ENCODE results near the gene CARS2. TPM values are rescaled to one million over a fixed set of nuclear protein-coding genes. Genes with fewer than 3 reads are reported as not detected.
"Not testable (repeated sequence)": the region's sequence is repeated elsewhere in the genome, so short reads cannot be mapped to it uniquely, and the experiment has no call there.

The CARS2 gene
- total RNA-seq, 1 experiment from 2014 or later = 177 TPM

DNA sequence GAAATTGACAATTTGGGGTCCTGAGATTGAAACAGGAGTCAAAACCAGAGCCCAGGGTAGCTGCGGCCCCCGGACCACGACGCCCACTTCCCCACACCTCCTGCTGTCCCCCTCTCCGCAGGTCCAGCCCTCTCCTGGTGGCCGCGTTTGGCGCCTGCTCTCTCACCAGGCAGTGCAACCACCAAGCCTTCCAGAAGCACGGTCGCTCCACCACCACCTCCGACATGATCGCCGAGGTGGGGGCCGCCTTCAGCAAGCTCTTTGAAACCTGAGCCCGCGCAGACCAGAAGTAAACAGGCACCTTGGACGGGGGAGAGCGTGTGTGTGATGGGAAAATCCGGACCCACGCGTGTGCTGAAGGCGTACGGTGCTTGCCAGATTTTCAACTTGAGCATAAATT lies 67.7 kb downstream of the CARS2 start:
- H3K36me3 ChIP-seq = peaks cover 71% of the 10 kb centered on the region
- no peaks in the 10 kb centered on the region for H3K27me3 ChIP-seq
- H3K9me3 ChIP-seq = no peaks in the 10 kb centered on the region

DNA sequence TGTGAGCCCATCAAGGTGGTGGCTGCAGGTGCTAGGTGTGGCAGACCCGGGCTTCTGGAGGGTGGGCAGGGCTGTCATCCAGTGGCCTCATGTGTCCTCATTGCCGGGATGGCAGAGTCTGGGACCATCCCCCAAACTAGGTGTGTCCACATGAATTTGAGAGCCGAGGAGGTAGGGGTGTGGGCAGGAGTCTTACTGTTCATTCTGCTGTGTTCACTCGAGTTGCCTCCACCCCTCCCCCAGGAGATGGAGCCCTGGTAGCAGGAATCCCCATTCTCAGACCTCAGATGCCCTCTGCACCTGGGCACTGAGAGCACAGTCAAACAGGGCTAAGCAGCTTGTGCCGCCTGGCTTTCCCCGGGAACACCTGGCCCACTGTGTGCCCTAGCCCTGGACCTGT lies 68.2 kb downstream of the CARS2 start:
- H3K36me3 ChIP-seq = peaks cover 65% of the 10 kb centered on the region
- H3K9me3 ChIP-seq = no peaks in the 10 kb centered on the region
- DNase-seq = no peak
- H3K27me3 ChIP-seq = no peaks in the 10 kb centered on the region
- H3K4me3 ChIP-seq = no peak overlapping the region

More for the DNA sequence above, 67.7 kb downstream of the CARS2 start:
- no peak overlapping the region for H3K4me3 ChIP-seq
- no peak for DNase-seq

DNA sequence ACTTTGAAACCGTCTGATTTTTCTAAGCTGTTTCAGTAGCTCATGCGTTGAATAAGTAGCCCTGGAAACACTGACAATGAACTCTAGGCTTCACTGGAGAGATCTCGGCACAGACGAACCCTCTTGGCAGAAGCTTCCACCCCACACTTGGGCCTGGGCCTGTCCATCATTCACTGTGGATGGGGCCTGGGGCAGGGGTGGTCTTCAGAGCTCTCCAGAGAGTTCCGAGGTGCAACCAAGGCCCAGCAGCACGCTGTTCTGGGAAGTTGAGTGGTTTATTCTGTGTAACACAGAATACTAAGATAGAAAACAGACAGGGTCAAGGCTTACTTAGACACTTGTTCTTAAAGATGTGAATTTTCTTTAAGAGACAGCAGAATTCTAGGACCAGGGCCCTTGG lies 68.6 kb downstream of the CARS2 start:
- peaks cover 63% of the 10 kb centered on the region for H3K36me3 ChIP-seq
- no peaks in the 10 kb centered on the region for H3K9me3 ChIP-seq
- H3K4me3 ChIP-seq = no peak overlapping the region
- H3K27me3 ChIP-seq = no peaks in the 10 kb centered on the region
- DNase-seq = no peak

DNA sequence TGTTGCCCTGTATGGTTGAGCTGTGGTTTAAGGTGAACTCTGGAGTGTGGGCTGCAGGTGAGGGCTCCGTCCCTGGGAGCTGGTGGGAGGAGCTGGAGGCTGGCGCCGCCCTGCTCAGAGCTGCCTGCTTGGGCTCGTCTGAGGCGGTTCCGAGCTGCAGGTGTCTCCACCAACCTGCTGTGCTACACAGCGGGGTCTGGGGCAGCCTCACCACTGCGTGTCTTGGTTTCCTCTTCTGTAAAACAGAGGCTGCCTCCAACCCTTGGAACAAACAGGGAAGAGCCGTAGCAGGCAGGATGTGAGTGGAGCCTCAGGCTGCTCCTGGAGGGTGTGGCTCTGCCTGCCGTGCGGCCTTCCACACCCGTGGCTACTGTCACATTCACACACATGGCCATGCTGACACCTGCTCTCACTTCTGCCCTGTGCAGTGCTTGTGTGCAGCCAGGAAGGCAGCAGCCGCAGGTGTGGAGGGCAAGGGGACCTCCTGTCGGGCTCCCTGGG lies 69.2 kb downstream of the CARS2 start:
- H3K36me3 ChIP-seq = peaks cover 63% of the 10 kb centered on the region
- DNase-seq = no peak
- H3K9me3 ChIP-seq = no peaks in the 10 kb centered on the region
- no peaks in the 10 kb centered on the region for H3K27me3 ChIP-seq
- H3K4me3 ChIP-seq = no peak overlapping the region

DNA sequence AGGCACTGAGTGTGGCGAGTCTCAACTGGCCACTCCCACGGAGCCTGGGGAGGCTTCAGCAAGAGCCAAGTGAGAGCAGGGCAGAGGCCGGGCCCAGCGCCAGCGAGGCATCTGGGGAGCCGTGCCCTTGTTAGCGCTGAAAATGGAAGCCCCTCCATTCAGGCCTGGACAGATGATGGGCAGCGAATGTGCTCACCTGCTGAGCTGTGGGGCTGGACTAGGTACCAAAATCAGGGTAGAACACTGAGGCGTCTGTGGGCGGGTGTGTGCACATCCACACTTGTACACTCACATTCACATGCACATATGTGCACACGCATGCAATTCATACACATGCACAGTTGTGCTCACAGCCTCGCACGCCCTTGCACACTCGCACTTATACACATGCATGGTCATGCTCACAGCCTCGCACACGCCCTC lies 69.9 kb downstream of the CARS2 start:
- Histone ChIP-seq H3K9me3 (no peaks in the 10 kb centered on the region), H3K27me3 (no peaks in the 10 kb centered on the region), H3K4me3 (no peak overlapping the region), H3K36me3 (peaks cover 64% of the 10 kb centered on the region)
- DNase-seq = no peak

DNA sequence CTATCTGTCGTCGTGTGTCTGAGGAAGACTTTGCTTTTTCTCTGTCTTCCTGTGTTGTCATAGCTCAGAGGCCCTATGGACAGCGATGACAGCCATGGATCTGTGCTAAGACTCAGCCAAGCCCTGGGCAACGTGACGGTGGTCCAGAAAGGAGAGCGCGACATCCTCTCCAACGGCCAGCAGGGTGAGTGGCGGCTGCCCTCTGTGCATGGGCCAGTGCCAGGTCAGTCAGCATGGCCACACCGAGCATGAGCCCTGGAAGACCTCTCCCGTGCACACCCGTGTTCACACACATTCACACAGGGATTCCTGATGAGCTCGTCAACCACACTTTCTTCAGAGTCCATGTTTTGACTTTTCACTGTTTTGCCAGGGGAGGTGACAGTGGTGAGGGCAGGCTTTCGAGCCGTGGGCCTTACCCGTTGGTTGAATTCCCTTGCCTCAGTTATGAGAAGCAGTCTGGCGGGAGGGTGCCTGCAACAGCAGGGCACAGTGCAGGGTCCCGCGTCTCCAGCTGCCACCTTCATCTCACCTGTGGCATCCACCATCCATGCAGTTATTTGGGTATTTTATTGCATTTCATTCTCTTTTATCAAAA lies 70.4 kb downstream of the CARS2 start:
- no peaks in the 10 kb centered on the region for H3K9me3 ChIP-seq
- peaks cover 65% of the 10 kb centered on the region for H3K36me3 ChIP-seq
- no peaks in the 10 kb centered on the region for H3K27me3 ChIP-seq
- DNase-seq = no peak
- H3K4me3 ChIP-seq = no peak overlapping the region

DNA sequence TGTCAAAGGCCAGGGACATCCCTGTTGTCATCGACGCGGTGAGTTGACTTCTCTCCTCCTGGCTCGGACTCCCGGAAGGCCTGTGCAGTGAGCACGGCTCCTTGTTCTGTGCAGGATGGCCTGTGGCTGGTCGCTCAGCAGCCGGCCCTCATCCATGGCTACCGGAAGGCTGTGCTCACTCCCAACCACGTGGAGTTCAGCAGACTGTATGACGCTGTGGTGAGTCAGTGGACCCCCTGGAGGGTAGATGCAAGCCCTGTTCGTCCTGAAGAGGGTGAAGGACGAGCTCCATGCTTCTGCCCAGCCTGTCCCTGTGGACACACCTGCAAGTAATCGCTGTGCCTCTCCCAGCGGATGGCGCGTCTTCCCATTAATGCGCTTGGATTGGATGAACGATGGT lies 71.4 kb downstream of the CARS2 start:
- peak; percentile 82 for DNase-seq

DNA sequence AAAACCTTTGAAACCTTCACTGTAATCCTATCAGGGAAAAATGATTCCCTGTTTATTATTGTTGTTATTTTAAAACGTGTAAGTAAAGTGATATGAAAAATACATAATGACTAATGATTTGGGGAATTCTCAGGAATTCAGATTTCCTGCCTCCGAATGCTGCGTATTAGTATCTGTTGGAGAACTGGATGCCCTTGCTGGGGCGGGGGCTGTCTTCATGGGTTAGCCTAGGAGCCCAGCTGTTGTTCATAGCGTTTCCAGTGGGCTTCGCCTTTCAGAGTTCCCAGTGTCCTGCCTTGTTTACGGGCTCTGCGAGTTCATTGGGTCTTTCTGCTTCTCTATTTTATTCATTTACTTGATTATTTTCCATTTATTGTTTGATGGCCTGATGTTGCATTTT lies 72.1 kb downstream of the CARS2 start:
- Histone ChIP-seq H3K9me3 (no peaks in the 10 kb centered on the region), H3K4me3 (no peak overlapping the region), H3K27me3 (no peaks in the 10 kb centered on the region), H3K36me3 (peaks cover 62% of the 10 kb centered on the region)
- no peak for DNase-seq

More for the DNA sequence above, 71.4 kb downstream of the CARS2 start:
- H3K27me3 ChIP-seq = no peaks in the 10 kb centered on the region
- peaks cover 59% of the 10 kb centered on the region for H3K36me3 ChIP-seq
- no peaks in the 10 kb centered on the region for H3K9me3 ChIP-seq
- no peak overlapping the region for H3K4me3 ChIP-seq

DNA sequence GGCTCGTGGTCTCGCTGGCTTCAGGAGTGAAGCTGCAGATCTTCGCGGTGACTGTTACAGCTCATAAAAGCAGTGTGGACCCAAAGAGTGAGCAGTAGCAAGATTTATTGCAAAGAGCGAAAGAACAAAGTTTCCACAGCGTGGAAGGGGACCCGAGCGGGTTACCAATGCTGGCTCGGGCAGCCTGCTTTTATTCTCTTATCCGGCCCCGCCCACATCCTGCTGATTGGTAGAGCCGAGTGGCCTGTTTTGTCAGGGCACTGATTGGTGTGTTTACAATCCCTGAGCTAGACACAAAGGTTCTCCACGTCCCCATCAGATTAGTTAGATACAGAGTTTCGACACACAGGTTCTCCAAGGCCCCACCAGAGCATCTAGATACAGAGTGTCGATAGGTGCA lies 73.7 kb downstream of the CARS2 start:
- H3K9me3 ChIP-seq, DNase-seq, H3K27me3 ChIP-seq, H3K4me3 ChIP-seq: not testable (repeated sequence)
- peaks cover 60% of the 10 kb centered on the region for H3K36me3 ChIP-seq

DNA sequence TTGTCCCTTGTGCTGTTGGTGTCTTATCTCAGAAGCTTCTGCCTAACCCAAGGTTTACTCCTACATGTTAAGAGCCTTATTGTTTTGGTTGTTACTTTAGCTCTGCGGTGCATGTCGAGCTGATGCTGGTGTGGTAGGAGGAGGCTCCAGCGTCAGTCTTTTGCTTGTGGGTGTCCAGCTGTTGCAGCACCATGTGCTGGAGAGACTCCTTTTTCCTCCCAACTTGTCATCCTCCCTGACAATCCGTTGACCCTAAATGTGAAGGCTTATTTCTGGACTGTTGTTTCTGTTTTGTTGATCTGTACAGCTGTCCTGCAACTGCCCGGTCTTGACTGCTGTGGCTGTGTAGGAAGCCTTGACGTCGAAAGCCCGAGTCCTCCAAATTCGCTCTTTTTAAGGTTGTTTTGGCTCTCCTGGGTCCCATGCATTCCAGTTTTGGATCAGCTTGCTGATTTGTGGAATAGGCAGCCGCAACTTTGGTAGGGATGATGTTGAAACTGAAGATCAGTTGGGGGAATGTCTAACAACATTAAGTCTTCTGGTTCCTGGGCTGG lies 75.3 kb downstream of the CARS2 start:
- DNase-seq = no peak
- no peak overlapping the region for H3K4me3 ChIP-seq
- no peaks in the 10 kb centered on the region for H3K9me3 ChIP-seq
- H3K36me3 ChIP-seq = peaks cover 44% of the 10 kb centered on the region
- H3K27me3 ChIP-seq = no peaks in the 10 kb centered on the region

DNA sequence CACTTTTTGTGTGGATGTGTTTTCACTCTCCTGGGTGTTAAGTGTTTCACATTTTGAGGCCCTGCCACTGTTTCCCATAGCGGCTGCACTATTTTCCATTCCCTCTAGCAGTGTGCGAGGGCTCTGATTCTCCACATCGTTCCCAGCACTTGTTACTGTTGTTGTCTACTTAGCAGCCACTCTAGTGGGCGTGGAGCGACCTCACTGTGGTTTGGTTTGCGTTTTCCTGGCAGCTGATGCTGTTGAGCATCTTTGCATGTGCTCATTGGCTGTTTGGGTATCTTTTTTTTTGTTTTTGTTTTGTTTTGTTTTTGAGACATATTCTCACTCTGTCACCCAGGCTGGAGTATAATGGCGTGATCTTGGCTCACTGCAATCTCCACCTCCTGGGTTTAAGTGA lies 76.2 kb downstream of the CARS2 start:
- no peak for DNase-seq
- H3K4me3 ChIP-seq = no peak overlapping the region
- no peaks in the 10 kb centered on the region for H3K27me3 ChIP-seq
- peaks cover 40% of the 10 kb centered on the region for H3K36me3 ChIP-seq
- H3K9me3 ChIP-seq = no peaks in the 10 kb centered on the region

DNA sequence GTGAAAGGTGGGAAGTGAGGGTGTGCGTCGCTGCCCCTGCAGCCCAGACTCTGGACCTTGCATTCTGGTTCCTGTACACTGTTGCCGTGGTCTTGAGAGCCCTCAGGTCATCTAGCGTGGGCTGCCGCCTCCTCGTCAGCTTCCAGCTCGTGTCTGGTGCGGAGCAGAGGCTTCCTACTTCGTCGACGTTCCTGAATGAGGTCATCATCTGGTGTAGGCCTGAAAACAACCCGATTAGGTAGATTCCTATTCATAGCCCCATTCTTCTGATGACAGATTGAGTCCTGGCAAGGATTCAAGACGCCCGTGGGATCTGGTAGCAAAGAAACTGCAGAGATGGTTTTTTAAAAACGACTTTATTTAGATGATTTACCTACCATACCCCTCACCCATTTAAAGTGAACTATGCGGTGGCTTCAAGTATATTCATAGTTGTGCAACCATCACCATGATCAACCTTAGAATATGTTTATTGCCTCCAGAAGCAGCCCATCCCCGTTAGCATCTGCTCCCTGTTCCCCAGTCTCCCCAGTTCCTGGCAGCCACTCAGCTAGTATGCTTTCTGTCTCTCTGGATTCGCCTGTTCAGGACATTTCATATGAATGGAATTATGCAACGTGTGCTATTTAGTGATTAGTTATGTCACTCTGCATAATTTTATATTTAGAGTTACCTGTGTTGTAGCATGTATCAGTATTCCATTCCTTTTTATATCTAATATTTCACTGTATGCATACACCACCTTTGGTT lies 76.8 kb downstream of the CARS2 start:
- Histone ChIP-seq H3K36me3 (peaks cover 38% of the 10 kb centered on the region), H3K9me3 (no peaks in the 10 kb centered on the region), H3K27me3 (no peaks in the 10 kb centered on the region), H3K4me3 (no peak overlapping the region)
- no peak for DNase-seq

DNA sequence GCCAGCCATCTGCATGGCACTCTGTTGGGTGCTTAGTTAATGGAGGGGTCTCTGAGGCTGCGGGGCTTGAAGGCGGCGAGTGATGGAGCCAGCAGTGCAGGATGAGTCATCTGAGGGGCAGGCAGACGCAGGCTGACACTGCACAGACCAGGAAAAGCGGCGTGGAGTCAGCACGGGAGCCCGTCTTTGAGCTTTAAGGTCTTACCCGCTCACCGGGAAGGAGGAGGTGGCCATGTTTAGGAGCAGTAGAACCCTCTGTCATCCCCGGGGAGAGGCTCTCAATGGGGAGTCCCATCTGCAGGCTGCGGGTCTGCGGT lies 77.5 kb downstream of the CARS2 start:
- Histone ChIP-seq H3K9me3 (no peaks in the 10 kb centered on the region), H3K27me3 (no peaks in the 10 kb centered on the region), H3K4me3 (no peak overlapping the region), H3K36me3 (peaks cover 40% of the 10 kb centered on the region)
- DNase-seq = no peak

DNA sequence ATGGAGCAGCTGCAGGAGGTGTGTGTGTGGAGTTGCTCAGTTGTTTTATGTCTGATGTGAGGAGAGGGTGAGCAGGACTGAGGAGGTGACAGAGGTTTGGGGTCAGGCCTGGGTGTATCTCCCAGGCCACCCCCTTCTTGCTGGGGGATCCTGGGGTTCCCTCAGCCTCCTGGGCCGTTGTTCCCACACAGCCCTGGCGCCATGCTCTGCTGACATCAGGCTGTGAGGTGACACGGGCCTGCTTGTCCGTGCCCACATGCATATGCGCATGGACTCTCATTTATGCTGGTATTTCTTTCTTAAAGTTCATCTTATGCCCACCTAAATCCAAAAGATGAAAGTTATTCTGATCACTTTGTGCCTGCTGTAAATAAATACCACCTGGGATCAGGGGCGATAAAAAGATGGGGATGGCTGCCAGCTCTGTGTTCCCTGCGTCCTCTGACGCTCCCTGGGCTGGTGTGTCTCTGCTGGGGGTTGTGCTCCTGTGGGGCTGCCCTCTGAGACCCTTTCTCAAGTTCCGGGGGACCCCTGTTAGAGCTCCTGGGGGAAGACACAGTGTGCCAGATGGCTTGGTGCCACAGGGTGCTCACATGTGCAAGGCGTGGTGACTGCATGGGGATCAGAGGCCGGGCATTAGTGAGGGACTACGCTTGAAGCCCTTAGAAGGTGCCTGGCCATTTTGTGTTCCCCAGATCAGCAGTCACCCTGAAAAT lies 78.0 kb downstream of the CARS2 start:
- H3K27me3 ChIP-seq = no peaks in the 10 kb centered on the region

DNA sequence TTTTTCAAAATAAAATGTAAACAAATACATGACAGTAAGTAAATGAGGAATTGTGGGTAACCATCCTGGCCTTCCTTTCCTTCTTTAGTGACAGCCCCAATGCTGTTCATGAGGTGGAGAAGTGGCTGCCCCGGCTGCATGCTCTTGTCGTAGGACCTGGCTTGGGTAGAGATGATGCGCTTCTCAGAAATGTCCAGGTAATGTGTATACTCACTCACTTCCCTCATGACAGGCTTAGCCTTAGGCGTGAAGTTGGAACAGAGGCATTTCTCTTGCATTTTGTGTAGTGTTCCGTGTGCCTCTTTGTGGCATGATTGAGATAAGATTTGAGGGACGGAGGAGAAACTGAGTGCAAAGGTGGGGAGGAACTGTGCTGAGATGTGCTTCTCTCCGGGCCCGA lies 78.6 kb downstream of the CARS2 start:
- Histone ChIP-seq H3K4me3 (no peak overlapping the region), H3K36me3 (peaks cover 49% of the 10 kb centered on the region), H3K9me3 (no peaks in the 10 kb centered on the region), H3K27me3 (no peaks in the 10 kb centered on the region)
- no peak for DNase-seq

More for the DNA sequence above, 78.0 kb downstream of the CARS2 start:
- Histone ChIP-seq H3K36me3 (peaks cover 44% of the 10 kb centered on the region), H3K9me3 (no peaks in the 10 kb centered on the region), H3K4me3 (no peak overlapping the region)
- no peak for DNase-seq

DNA sequence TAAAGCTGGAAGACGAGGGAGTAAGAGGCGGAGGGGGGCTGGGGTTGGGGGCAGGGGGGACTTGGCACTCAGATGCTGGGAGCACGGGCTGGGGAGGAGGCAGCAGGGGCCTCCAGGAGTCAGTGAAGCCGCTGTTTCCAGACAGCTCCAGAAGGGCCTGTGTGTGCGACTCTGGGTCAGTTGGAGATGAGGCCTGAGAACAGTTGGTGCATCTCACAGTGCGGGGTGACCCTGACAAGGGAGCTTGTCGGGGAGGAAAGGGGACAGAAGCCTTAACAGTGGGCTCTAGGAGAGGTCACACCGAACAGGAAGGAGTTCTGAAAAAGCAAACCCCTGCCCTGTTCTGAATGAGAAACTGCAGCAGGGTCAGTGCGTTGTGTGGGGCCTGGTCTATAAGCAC lies 79.4 kb downstream of the CARS2 start:
- Histone ChIP-seq H3K4me3 (no peak overlapping the region), H3K9me3 (no peaks in the 10 kb centered on the region), H3K36me3 (peaks cover 48% of the 10 kb centered on the region), H3K27me3 (no peaks in the 10 kb centered on the region)
- DNase-seq = no peak

DNA sequence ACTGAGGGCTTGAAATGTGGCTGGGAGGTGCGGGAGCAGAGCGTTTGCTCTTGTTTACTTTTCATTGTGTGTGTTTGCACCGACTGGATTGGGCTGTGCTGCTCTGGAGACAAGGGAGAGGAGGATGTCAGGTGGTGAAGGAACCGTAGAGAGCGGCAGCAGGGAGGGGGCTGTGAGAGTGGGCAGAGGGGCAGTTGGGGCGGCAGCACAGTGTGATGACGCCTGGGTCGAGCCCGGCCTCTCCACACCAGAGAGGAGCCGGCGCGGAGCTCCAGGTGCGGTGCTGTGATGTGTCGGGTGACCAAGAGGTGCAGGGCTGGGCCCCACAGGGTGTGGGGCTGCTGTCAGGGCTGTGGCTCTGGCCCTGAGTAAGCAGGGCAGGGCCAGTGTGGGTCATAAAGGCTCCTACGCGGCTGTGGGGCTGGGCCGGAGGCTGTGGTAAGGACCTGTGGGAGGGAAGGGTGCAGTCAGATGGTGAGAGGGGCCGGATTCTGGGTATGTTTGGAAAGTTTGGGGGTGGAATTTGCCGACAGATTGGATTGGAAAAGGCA lies 80.1 kb downstream of the CARS2 start:
- Histone ChIP-seq H3K36me3 (peaks cover 42% of the 10 kb centered on the region), H3K4me3 (no peak overlapping the region), H3K27me3 (no peaks in the 10 kb centered on the region), H3K9me3 (no peaks in the 10 kb centered on the region)
- DNase-seq = no peak
